Endothelial cell of umbilical vein (primary cell): ENCODE results near the gene VPS37C. TPM values are rescaled to one million over a fixed set of nuclear protein-coding genes. Genes with fewer than 3 reads are reported as not detected.

Experiments used
- BruUV-seq: library from RNA; stranded (reverse); fragments of 400-500 nt; replicated peaks from 2 replicates; lab custom pipeline; 2021; lab: Mats Ljungman, UMichigan
- CTCF ChIA-PET: fragments of 300-600, 350-600 bp; sonication (Branson Sonifier 250); formaldehyde crosslinking; loops from one replicate; lab custom pipeline; 2021; ENCODE audit warnings: antibody characterized with exemption, inconsistent platforms; lab: Charles Lee
- POLR2A ChIA-PET: fragments of 300-600, 350-600 bp; sonication (Branson Sonifier 250); formaldehyde crosslinking; loops from one replicate; lab custom pipeline; 2021; ENCODE audit warnings: antibody characterized with exemption, inconsistent platforms; lab: Charles Lee
- DNase-seq: peaks from one replicate; pipeline ENCODE4 v3.0.0-alpha.2; 2011; ENCODE audit warnings: low read depth, low spot score
- FAIRE-seq: peaks from 2 replicates; lab custom pipeline; 2011; peaks lifted over from hg19 to GRCh38; lab: Jason Lieb, UNC
- H2AFZ ChIP-seq: 2 replicates; pipeline ENCODE4 v1.6.0; 2012; ENCODE audit warnings: low read depth, low read length, control low read depth, inconsistent platforms
- H3K27ac ChIP-seq: 2 replicates; pipeline ENCODE4 v1.5.1; 2011; ENCODE audit warnings: low read depth, mild to moderate bottlenecking, control low read depth, low read length, moderate library complexity; ENCODE audit not compliant: insufficient read depth
- H3K27me3 ChIP-seq, 2 experiments: 2 replicates each; pipeline versions ENCODE4 v1.6.0 to v1.6.1; 2011; ENCODE audit warnings: low read length in 2 of 2, mixed read lengths in 1 of 2; ENCODE audit not compliant: control insufficient read depth in 2 of 2, insufficient read depth in 2 of 2
- H3K36me3 ChIP-seq, 2 experiments: 2 replicates in 1 of 2; 3 replicates in 1 of 2; pipeline ENCODE4 v1.5.1; 2011; ENCODE audit warnings: low read length in 2 of 2, mild to moderate bottlenecking in 1 of 2, moderate library complexity in 1 of 2; ENCODE audit not compliant: control insufficient read depth in 2 of 2, insufficient read depth in 2 of 2; ENCODE audit errors: extremely low read depth in 1 of 2
- H3K4me1 ChIP-seq: 3 replicates; pipeline ENCODE4 v1.5.1; 2011; ENCODE audit warnings: mild to moderate bottlenecking, low read length; ENCODE audit not compliant: control insufficient read depth, insufficient read depth; ENCODE audit errors: extremely low read depth
- H3K4me2 ChIP-seq: 2 replicates; pipeline ENCODE4 v1.6.1; 2011; ENCODE audit warnings: low read length, control low read depth, mixed read lengths; ENCODE audit not compliant: insufficient read depth
- H3K4me3 ChIP-seq, 3 experiments: fragments of 200-600 bp in 1 of 3; sonication (generic), shearing (Covaris generic) in 1 of 3; replicated peaks in 1 of 3; 2 replicates each; pipeline ENCODE4 v1.5.1; 2011 to 2016; ENCODE audit warnings: control low read depth in 3 of 3, low read length in 3 of 3, mild to moderate bottlenecking in 2 of 3, inconsistent platforms in 1 of 3, low read depth in 1 of 3, moderate library complexity in 1 of 3; ENCODE audit not compliant: insufficient read depth in 1 of 3
- H3K79me2 ChIP-seq: 2 replicates; pipeline ENCODE4 v1.6.0; 2012; ENCODE audit warnings: low read length, inconsistent platforms; ENCODE audit not compliant: control insufficient read depth, insufficient read depth
- H3K9ac ChIP-seq: replicated peaks from 2 replicates; pipeline ENCODE3; 2011; ENCODE audit warnings: low read length, control low read depth; ENCODE audit not compliant: insufficient read depth; ENCODE audit errors: extremely low read depth
- H3K9me1 ChIP-seq: replicated peaks from 3 replicates; pipeline ENCODE4 v1.6.0; 2011; ENCODE audit warnings: mild to moderate bottlenecking, low read length; ENCODE audit not compliant: control insufficient read depth, insufficient read depth; ENCODE audit errors: extremely low read depth
- H3K9me3 ChIP-seq: replicated peaks from 2 replicates; pipeline ENCODE4 v1.5.1; 2012; ENCODE audit warnings: low read length, inconsistent platforms; ENCODE audit not compliant: control insufficient read depth, insufficient read depth
- H4K20me1 ChIP-seq: replicated peaks from 2 replicates; pipeline ENCODE3; 2011; ENCODE audit warnings: mild to moderate bottlenecking, low read length; ENCODE audit not compliant: control insufficient read depth, insufficient read depth; ENCODE audit errors: extremely low read depth
- EZH2 ChIP-seq: IDR thresholded peaks from 2 replicates; pipeline ENCODE4 v1.6.1; 2012; ENCODE audit warnings: borderline replicate concordance, low read depth, mild to moderate bottlenecking, moderate library complexity, low read length, inconsistent platforms; ENCODE audit not compliant: severe bottlenecking
- FOS ChIP-seq: IDR thresholded peaks from 2 replicates; pipeline ENCODE4 v1.6.1; 2011; ENCODE audit warnings: mild to moderate bottlenecking, low read length, moderate library complexity, borderline replicate concordance; ENCODE audit not compliant: insufficient read depth
- GATA2 ChIP-seq: IDR thresholded peaks from 2 replicates; pipeline ENCODE4 v1.7.0; 2011; ENCODE audit warnings: low read depth, mild to moderate bottlenecking, moderate library complexity, mixed read lengths, low read length; ENCODE audit not compliant: insufficient read length, insufficient read depth
- JUN ChIP-seq: IDR thresholded peaks from 2 replicates; pipeline ENCODE4 v1.6.1; 2011; ENCODE audit warnings: borderline replicate concordance, low read depth; ENCODE audit not compliant: insufficient read length, insufficient read depth
- MYC ChIP-seq: IDR thresholded peaks from one replicate; pipeline ENCODE4 v1.6.1; 2011; ENCODE audit warnings: mild to moderate bottlenecking, low read depth, low read length
- POLR2A ChIP-seq: IDR thresholded peaks from 2 replicates; pipeline ENCODE4 v1.6.1; 2012; ENCODE audit warnings: low read depth, mild to moderate bottlenecking, control low read depth, low read length
- POLR2AphosphoS5 ChIP-seq: IDR thresholded peaks from 2 replicates; pipeline ENCODE4 v1.6.1; 2012; ENCODE audit warnings: low read depth, mild to moderate bottlenecking, control low read depth, low read length, moderate library complexity; ENCODE audit not compliant: insufficient read depth
- dilution Hi-C: fragments of 300-500 bp; cut with MboI; formaldehyde crosslinking; loops from one replicate; pipeline ENCODE4 v1.15.0; 2019; ENCODE audit warnings: low sequenced_read_pairs; ENCODE audit not compliant: extremely low pct_ligation_motif_present
- intact Hi-C: fragments of 100-400 bp; cut with micrococcal nuclease; formaldehyde crosslinking; loops from one replicate; pipeline ENCODE4 v1.10.0; 2022
- polyA plus RNA-seq, 4 experiments: library from polyadenylated mRNA; depleted of rRNA in 3 of 4; stranded (reverse) in 3 of 4; unstranded in 1 of 4; fragments of >200 nt; gene quantifications; 2 replicates each; pipeline versions ENCODE4 v1.2.1 to v1.2.3, GENCODE V29; 2011 to 2012; ENCODE audit warnings: missing spikeins in 1 of 4
- total RNA-seq: library from RNA; stranded (reverse); gene quantifications from 2 replicates; pipeline ENCODE4 v1.2.3, GENCODE V29; 2021
- TF ChIP-seq, protein P1 (sequence below), 2 donors: IDR thresholded peaks; 1 replicate in 1 of 2; 2 replicates in 1 of 2; pipeline ENCODE4 v1.5.1; 2011; ENCODE audit warnings: low read length in 2 of 2, mild to moderate bottlenecking in 2 of 2, moderate library complexity in 2 of 2, control low read depth in 1 of 2, inconsistent platforms in 1 of 2, low read depth in 1 of 2; ENCODE audit not compliant: insufficient read depth in 1 of 2; ENCODE audit errors: extremely low read depth in 1 of 2
- TF ChIP-seq, protein P2 (sequence below): IDR thresholded peaks from 2 replicates; pipeline ENCODE4 v1.6.1; 2011; ENCODE audit not compliant: insufficient read depth, insufficient read length

Gene VPS37C
- total and polyA plus RNA-seq, 2 donors (not counting 3 experiments of a cell fraction or from before 2014, with no cell fraction given): 17.7 to 23.4 TPM

DNA sequence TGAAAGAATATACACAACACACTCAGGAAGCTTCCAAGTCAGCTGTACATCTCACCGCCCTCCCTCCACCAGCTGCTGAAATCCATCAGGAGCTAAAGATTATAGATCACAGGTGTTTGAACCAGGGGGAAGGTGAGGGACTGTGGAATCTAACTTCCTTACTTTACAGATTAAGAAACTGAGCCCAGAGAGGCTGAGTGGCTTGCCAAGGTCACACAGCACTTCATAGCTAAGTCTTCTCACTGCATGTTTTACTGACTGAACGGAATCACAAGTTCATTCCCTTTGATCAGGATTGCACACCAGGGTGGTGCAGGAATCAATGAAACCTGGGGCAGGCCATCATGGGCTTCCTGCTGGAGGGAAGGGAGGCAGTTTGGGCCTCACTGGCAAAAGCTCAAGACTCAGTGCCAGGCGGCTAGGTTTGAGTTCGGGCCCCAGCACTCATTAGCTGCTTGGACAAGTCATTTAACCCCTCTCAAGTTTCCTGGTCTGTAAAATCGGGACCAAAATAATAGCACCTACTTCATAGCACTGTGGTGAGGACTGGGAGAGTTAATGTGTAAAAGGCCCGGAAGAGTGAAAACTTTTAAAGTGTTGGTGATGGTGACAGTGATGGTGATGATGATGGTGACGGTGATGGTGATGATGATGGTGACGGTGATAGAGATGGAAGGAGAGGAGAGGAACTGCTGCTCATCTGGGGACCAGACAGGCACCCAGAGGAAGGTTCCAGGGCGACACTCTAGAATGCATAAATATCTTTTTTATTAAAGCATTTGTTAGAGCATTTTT is 50.8 kb downstream of the VPS37C start:
- H3K9me1 ChIP-seq: no peaks in the 10 kb centered on the region
- no peak overlapping the region for H3K4me3 ChIP-seq
- no peaks in the 10 kb centered on the region for H3K79me2 ChIP-seq
- DNase-seq (no peak), FAIRE-seq (no peak)
- intact Hi-C loops (no loop called here), dilution Hi-C loops (no loop called here)
- H3K4me1 ChIP-seq: no peaks in the 10 kb centered on the region
- BruUV-seq: no TSS peak
- no peaks in the 10 kb centered on the region for H3K27me3 ChIP-seq
- no peak overlapping the region for H3K27ac ChIP-seq
- ChIA-PET CTCF (no interaction called here), POLR2A (no interaction called here)
- TF ChIP-seq, protein P1, sequence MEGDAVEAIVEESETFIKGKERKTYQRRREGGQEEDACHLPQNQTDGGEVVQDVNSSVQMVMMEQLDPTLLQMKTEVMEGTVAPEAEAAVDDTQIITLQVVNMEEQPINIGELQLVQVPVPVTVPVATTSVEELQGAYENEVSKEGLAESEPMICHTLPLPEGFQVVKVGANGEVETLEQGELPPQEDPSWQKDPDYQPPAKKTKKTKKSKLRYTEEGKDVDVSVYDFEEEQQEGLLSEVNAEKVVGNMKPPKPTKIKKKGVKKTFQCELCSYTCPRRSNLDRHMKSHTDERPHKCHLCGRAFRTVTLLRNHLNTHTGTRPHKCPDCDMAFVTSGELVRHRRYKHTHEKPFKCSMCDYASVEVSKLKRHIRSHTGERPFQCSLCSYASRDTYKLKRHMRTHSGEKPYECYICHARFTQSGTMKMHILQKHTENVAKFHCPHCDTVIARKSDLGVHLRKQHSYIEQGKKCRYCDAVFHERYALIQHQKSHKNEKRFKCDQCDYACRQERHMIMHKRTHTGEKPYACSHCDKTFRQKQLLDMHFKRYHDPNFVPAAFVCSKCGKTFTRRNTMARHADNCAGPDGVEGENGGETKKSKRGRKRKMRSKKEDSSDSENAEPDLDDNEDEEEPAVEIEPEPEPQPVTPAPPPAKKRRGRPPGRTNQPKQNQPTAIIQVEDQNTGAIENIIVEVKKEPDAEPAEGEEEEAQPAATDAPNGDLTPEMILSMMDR (IDR thresholded peaks at IDR 0.05; ENCODE audit: extremely low read depth in 1 of 2, insufficient read depth in 1 of 2, low read depth in 1 of 2, low read length in 2 of 2): no peak
- TF ChIP-seq GATA2 (no peak), EZH2 (no peak), POLR2A (no peak), JUN (no peak), MYC (no peak), POLR2AphosphoS5 (no peak), FOS (no peak)
- TF ChIP-seq, protein P2, sequence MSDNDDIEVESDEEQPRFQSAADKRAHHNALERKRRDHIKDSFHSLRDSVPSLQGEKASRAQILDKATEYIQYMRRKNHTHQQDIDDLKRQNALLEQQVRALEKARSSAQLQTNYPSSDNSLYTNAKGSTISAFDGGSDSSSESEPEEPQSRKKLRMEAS: no peak
- H3K4me2 ChIP-seq: no peak overlapping the region
- H2AFZ ChIP-seq: no peak overlapping the region
- no peak overlapping the region for H3K9ac ChIP-seq
- no peaks in the 10 kb centered on the region for H3K9me3 ChIP-seq
- no peaks in the 10 kb centered on the region for H3K36me3 ChIP-seq
- H4K20me1 ChIP-seq: no peaks in the 10 kb centered on the region
